Myocyte (in vitro differentiated cells): ENCODE data around the gene GSKIP. TPM values are rescaled to one million over a fixed set of nuclear protein-coding genes. Genes with fewer than 3 reads are reported as not detected.

ENCODE experiments used
- DNase-seq: peaks from one replicate; pipeline ENCODE4 v3.0.0-alpha.2; 2012; ENCODE audit warnings: low read depth
- total RNA-seq: library from RNA; depleted of rRNA; stranded (reverse); fragments of >200 nt; gene quantifications from 2 replicates; pipeline ENCODE4 v1.2.3, GENCODE V29; 2014

GSKIP gene
- total RNA-seq, 1 donor from 2014 or later: 18.5 TPM

DNA sequence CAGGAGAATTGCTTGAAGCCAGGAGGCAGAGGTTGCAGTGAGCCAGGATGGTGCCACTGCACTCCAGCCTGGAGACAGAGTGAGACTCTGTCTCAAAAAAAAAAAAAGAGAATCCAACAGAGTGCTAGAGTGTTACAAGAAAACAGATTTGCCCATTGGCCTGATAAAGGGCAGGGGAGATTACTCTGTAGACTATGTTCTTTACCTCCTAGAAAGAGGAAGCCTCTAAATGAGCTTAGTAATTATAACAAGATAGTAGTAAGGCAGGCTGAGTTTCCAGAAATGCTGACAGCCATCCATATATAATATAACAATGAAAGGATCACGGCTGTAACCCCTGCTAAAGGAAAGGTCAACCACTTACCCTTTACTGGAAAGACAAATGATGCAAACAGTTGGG lies 53.0 kb downstream of the GSKIP start:
- no peak for DNase-seq

DNA sequence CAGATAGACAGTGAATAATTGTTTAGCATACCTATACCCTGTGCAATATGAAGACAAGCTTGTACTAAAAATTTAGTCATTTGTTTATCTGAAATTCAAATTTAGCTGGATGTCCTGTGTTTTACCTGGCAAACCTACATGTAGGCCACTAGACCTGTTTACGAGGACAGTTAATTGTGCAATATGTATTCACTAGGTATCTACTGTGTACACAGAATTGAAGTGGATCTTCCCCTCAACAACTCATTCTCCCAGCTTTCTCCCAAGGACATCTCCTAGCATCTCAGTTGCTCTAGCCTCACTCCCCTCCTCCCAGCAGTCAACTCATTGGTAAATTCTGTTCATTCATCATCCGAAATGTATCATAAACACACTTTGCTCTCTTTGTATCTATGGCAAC lies 53.9 kb downstream of the GSKIP start:
- no peak for DNase-seq

DNA sequence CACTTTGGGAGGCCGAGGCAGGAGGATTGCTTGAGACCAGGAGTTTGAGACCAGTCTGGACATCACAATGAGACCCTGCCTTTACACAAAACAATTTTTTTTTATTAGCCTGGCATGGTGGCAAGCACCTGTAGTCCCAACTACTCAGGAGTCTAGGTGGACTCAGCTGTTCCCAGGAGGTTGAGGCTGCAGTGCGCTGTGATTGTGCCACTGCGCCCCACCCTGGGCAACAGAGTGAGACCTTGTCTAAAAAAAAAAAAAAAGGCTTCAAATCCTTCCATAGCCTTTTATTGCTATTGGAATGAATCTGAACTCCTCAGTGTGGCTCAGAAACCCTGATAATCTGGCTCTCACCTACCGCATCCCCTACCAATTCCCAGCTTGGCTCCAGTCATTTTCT lies 54.7 kb downstream of the GSKIP start:
- no peak for DNase-seq

DNA sequence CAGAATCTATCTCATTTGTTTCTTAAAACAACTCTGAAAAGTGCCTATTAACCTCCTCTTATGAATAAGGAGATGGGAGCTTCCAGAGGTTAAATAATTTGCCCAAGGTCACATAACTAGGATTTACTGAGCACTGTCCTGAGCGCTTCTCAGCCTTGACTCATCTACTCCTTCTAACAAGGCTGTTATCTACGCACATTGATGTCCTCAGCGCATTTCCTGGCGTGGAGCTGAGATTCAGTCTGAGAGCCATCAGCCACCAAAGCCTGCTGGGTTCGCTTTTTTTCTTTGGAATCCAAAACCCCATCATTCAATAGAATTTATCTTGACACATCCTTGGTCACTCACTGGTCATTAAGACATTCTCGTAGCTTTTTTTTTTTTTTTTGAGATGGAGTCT lies 57.9 kb downstream of the GSKIP start:
- DNase-seq: no peak

DNA sequence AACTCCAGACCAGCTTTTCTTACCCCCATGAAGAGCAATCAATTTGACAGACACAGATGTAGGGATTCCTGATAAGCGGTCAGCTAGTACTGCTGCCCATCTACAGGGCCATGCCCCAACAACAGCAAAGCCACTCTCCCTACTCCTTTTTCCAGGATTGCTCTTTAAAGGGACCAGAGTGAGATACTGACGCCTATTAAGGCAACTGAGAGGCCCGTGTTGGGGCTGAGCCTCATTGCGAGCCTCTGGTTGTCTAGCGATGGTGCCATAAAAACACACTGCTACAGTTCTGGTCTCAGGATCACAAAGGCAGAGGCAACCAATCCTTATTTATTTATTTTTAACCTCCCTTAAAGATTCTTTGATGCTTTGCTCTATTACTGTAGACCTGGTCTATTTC lies 59.7 kb downstream of the GSKIP start:
- DNase-seq: no peak

DNA sequence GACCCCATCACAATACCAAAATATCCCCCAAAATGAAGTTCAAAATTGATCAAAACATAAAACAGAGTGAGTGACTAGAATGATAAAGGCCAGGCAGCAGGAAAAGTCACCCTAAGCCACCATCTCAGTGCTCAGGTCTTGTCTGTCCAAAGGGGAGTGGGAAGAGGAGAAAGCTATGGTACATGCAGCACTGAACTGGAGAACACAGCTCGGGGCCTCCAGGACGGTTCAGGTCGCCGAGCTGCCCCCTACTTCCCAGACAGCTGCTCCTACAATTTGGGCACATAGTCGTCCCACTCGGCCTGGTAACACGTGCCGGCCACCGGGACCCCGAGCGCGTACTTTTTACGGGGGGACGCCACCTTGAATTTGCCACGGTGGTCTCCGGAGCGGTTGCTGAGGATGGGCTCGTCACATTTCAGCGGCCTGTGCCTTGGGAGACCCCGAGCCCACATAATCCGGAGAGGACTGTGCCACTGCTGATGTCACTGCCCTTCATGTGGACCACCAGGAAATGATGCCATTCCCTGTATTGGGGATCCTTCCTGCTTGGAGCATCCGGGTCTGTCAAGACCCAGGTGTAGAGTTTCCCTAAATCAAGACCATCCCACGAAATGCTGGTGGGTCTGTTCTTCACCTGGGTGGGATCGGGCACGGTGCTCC lies 60.3 kb downstream of the GSKIP start:
- no peak for DNase-seq

- DNase-seq: peak; percentile 80
Observed at GRCh38 chr14:96424109-96424989, 61.0 kb downstream of the GSKIP start.

- DNase-seq: no peak
Observed at GRCh38 chr14:96434040-96434439, 70.7 kb downstream of the GSKIP start.

Other genes starting within 250 kb of the GSKIP start
- gene BDKRB2, start 158.7 kb upstream of the GSKIP start, total RNA-seq: 0.19 and 0.26 TPM in 2 replicates
- gene BDKRB1, start 107.3 kb upstream of the GSKIP start, total RNA-seq: 0.08 TPM in 1 of 2 replicates, not detected in the other
- gene ATG2B, start 185 bp upstream of the GSKIP start, total RNA-seq: 13.3 and 18.1 TPM in 2 replicates
- 0.99 and 1.6 TPM in 2 replicates for gene AK7, start 28.6 kb downstream of the GSKIP start, total RNA-seq
- 64.0 and 79.9 TPM in 2 replicates for gene PAPOLA, start 138.9 kb downstream of the GSKIP start, total RNA-seq